ENCODE measurements around the gene KRTAP6-3.

DNA sequence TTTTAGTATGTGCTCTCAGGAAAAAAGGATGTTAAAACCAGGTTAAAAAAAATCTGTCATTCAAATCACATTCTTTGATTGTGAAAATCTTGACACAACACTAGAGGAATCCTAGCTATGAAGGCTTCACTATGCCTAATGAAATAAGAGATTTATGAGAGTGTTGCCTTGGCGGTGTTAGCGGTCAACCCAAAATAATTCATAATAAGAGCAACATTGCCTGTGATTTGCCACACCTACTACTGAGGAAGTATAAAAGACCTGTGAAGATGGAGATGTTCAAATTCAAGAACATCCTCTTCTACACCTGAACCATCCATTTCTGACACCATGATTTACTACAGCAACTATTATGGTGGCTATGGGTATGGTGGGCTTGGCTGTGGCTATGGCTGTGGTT, 23.9 kb downstream of the KRTAP6-3 start, which contains the start of gene KRTAP20-1:
- TF ChIP-seq, protein P1, sequence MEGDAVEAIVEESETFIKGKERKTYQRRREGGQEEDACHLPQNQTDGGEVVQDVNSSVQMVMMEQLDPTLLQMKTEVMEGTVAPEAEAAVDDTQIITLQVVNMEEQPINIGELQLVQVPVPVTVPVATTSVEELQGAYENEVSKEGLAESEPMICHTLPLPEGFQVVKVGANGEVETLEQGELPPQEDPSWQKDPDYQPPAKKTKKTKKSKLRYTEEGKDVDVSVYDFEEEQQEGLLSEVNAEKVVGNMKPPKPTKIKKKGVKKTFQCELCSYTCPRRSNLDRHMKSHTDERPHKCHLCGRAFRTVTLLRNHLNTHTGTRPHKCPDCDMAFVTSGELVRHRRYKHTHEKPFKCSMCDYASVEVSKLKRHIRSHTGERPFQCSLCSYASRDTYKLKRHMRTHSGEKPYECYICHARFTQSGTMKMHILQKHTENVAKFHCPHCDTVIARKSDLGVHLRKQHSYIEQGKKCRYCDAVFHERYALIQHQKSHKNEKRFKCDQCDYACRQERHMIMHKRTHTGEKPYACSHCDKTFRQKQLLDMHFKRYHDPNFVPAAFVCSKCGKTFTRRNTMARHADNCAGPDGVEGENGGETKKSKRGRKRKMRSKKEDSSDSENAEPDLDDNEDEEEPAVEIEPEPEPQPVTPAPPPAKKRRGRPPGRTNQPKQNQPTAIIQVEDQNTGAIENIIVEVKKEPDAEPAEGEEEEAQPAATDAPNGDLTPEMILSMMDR (IDR thresholded peaks at IDR 0.05): no peak
- TF ChIP-seq POLR2A (IDR thresholded peaks at IDR 0.05) (no peak), EP300 (IDR thresholded peaks at IDR 0.05) (no peak)
